IMR-90 (cell line): ENCODE measurements around the gene CUL1. TPM values are rescaled to one million over a fixed set of nuclear protein-coding genes. Genes with fewer than 3 reads are reported as not detected.

Experiments
- ATAC-seq: fragments of 200-7000 bp; cut with Tn5 transposase; 2 replicates; pipeline ENCODE4 v1.9.1; 2020; ENCODE audit warnings: low read depth, mild to moderate bottlenecking, moderate library complexity
- BruUV-seq: library from RNA; stranded (reverse); fragments of 400-500 nt; replicated peaks from 2 replicates; lab custom pipeline; 2021; lab: Mats Ljungman, UMichigan
- CTCF ChIA-PET: fragments of 300-600 bp; formaldehyde crosslinking; extraction: SDS; loops from one replicate; lab custom pipeline; 2021; ENCODE audit warnings: antibody characterized with exemption; lab: Yijun Ruan, JAX
- POLR2A ChIA-PET: fragments of 300-600 bp; sonication (Branson Sonifier 250); formaldehyde crosslinking; loops from one replicate; lab custom pipeline; 2022; ENCODE audit warnings: antibody characterized with exemption; ENCODE audit not compliant: unreplicated experiment; lab: Charles Lee
- DNase-seq: peaks from one replicate; pipeline ENCODE4 v3.0.0; 2013
- H2AFZ ChIP-seq: replicated peaks from 2 replicates; pipeline ENCODE3; 2013; ENCODE audit warnings: low read length, mild to moderate bottlenecking; ENCODE audit not compliant: poor library complexity
- H2AK5ac ChIP-seq: 2 replicates; pipeline ENCODE4 v1.6.1; 2013; ENCODE audit warnings: low read depth, low read length, inconsistent platforms
- H2AK9ac ChIP-seq: replicated peaks from 2 replicates; pipeline ENCODE3; 2013; ENCODE audit warnings: mild to moderate bottlenecking, low read depth, low read length, moderate library complexity; ENCODE audit not compliant: poor library complexity
- H2BK120ac ChIP-seq: 2 replicates; pipeline ENCODE4 v1.6.1; 2013; ENCODE audit warnings: low read depth, low read length, inconsistent platforms
- H2BK15ac ChIP-seq: 3 replicates; pipeline ENCODE4 v1.6.1; 2013; ENCODE audit warnings: low read depth, low read length, inconsistent platforms
- H2BK20ac ChIP-seq: 2 replicates; pipeline ENCODE4 v1.6.1; 2013; ENCODE audit warnings: low read depth, mild to moderate bottlenecking, inconsistent platforms, low read length, moderate library complexity
- H2BK5ac ChIP-seq: 2 replicates; pipeline ENCODE4 v1.6.1; 2013; ENCODE audit warnings: mild to moderate bottlenecking, low read depth, low read length, inconsistent platforms; ENCODE audit not compliant: poor library complexity, severe bottlenecking
- H3K14ac ChIP-seq: replicated peaks from 2 replicates; pipeline ENCODE4 v1.6.1; 2013; ENCODE audit warnings: low read depth, low read length, inconsistent platforms
- H3K18ac ChIP-seq: 2 replicates; pipeline ENCODE4 v1.6.1; 2013; ENCODE audit warnings: low read depth, low read length, control low read depth
- H3K23ac ChIP-seq: 2 replicates; pipeline ENCODE4 v1.6.1; 2013; ENCODE audit warnings: low read depth, low read length, inconsistent platforms
- H3K27ac ChIP-seq: 2 replicates; pipeline ENCODE4 v1.5.1; 2013; ENCODE audit warnings: mild to moderate bottlenecking, control low read depth, low read length; ENCODE audit not compliant: insufficient read depth
- H3K27me3 ChIP-seq: 2 replicates; pipeline ENCODE4 v1.6.1; 2013; ENCODE audit warnings: low read length; ENCODE audit not compliant: control insufficient read depth, insufficient read depth
- H3K36me3 ChIP-seq: 2 replicates; pipeline ENCODE4 v1.6.1; 2013; ENCODE audit warnings: low read length, mixed read lengths; ENCODE audit not compliant: control insufficient read depth, insufficient read depth
- H3K4ac ChIP-seq: 2 replicates; pipeline ENCODE4 v1.6.1; 2013; ENCODE audit warnings: low read depth, low read length, inconsistent platforms
- H3K4me1 ChIP-seq: 2 replicates; pipeline ENCODE4 v1.6.1; 2013; ENCODE audit warnings: low read length, mixed read lengths; ENCODE audit not compliant: control insufficient read depth, insufficient read depth
- H3K4me2 ChIP-seq: 2 replicates; pipeline ENCODE4 v1.6.1; 2013; ENCODE audit warnings: low read depth, mild to moderate bottlenecking, control low read depth, low read length, moderate library complexity
- H3K4me3 ChIP-seq: 2 replicates; pipeline ENCODE4 v1.5.1; 2013; ENCODE audit warnings: low read depth, mild to moderate bottlenecking, control low read depth, low read length, moderate library complexity; ENCODE audit not compliant: insufficient read depth
- H3K56ac ChIP-seq: 2 replicates; pipeline ENCODE4 v1.6.1; 2013; ENCODE audit warnings: low read length, inconsistent platforms; ENCODE audit not compliant: insufficient read depth; ENCODE audit errors: extremely low read depth
- H3K79me1 ChIP-seq, 2 experiments: 2 replicates each; pipeline ENCODE4 v1.6.1; 2013; ENCODE audit warnings: low read length in 2 of 2, inconsistent platforms in 1 of 2, low read depth in 1 of 2
- H3K9ac ChIP-seq: 2 replicates; pipeline ENCODE4 v1.6.1; 2013; ENCODE audit warnings: low read depth, low read length, control low read depth
- H3K9me1 ChIP-seq: 2 replicates; pipeline ENCODE4 v1.6.1; 2013; ENCODE audit warnings: low read length, inconsistent platforms; ENCODE audit not compliant: insufficient read depth
- H3K9me3 ChIP-seq: 2 replicates; pipeline ENCODE4 v1.6.1; 2013; ENCODE audit warnings: low read length; ENCODE audit not compliant: control insufficient read depth, insufficient read depth
- H4K20me1 ChIP-seq: 2 replicates; pipeline ENCODE4 v1.6.1; 2013; ENCODE audit warnings: low read length, inconsistent platforms; ENCODE audit not compliant: insufficient read depth
- H4K5ac ChIP-seq: 2 replicates; pipeline ENCODE4 v1.6.1; 2013; ENCODE audit warnings: mild to moderate bottlenecking, low read depth, low read length, control low read depth
- H4K8ac ChIP-seq, 2 experiments: 2 replicates each; pipeline ENCODE4 v1.6.1; 2013; ENCODE audit warnings: low read depth in 2 of 2, low read length in 2 of 2, control low read depth in 1 of 2, inconsistent platforms in 1 of 2
- H4K91ac ChIP-seq: 2 replicates; pipeline ENCODE4 v1.6.1; 2013; ENCODE audit warnings: low read depth, low read length, inconsistent platforms; ENCODE audit not compliant: insufficient read depth
- BHLHE40 ChIP-seq: fragments of 150-350 bp; IDR thresholded peaks from 2 replicates; pipeline ENCODE4 v1.6.1; 2016; ENCODE audit warnings: mild to moderate bottlenecking, low read depth, low read length
- CEBPB ChIP-seq: IDR thresholded peaks from 2 replicates; pipeline ENCODE4 v1.6.1; 2012; ENCODE audit warnings: low read depth, low read length, improper control_type of control experiment
- CHD1 ChIP-seq: IDR thresholded peaks from 2 replicates; pipeline ENCODE4 v1.6.1; 2012; ENCODE audit warnings: low read depth, low read length, improper control_type of control experiment
- CTCF ChIP-seq: conservative IDR thresholded peaks from 2 replicates; pipeline ENCODE4 v1.5.1; 2012; ENCODE audit warnings: mild to moderate bottlenecking, low read depth, low read length, improper control_type of control experiment
- FOS ChIP-seq: fragments of 150-350 bp; IDR thresholded peaks from 2 replicates; pipeline ENCODE4 v1.6.1; 2016; ENCODE audit warnings: low read depth, low read length
- MAFK ChIP-seq: IDR thresholded peaks from 2 replicates; pipeline ENCODE4 v1.6.1; 2012; ENCODE audit warnings: low read depth, low read length, improper control_type of control experiment
- MAZ ChIP-seq: IDR thresholded peaks from 2 replicates; pipeline ENCODE4 v1.6.1; 2012; ENCODE audit warnings: low read depth, mild to moderate bottlenecking, low read length, improper control_type of control experiment, moderate library complexity, borderline replicate concordance
- MXI1 ChIP-seq: IDR thresholded peaks from 2 replicates; pipeline ENCODE4 v1.6.1; 2012; ENCODE audit warnings: low read depth, mild to moderate bottlenecking, low read length, moderate library complexity, borderline replicate concordance
- NFE2L2 ChIP-seq: fragments of 150-350 bp; IDR thresholded peaks from 2 replicates; pipeline ENCODE4 v1.6.1; 2016; ENCODE audit warnings: low read depth, mild to moderate bottlenecking, low read length
- POLR2A ChIP-seq: IDR thresholded peaks from 2 replicates; pipeline ENCODE4 v1.6.1; 2012; ENCODE audit warnings: mild to moderate bottlenecking, low read depth, low read length
- RAD21 ChIP-seq: IDR thresholded peaks from 2 replicates; pipeline ENCODE4 v1.6.1; 2012; ENCODE audit warnings: low read length, improper control_type of control experiment
- RCOR1 ChIP-seq: IDR thresholded peaks from 2 replicates; pipeline ENCODE4 v1.6.1; 2012; ENCODE audit warnings: mild to moderate bottlenecking, low read length, improper control_type of control experiment; ENCODE audit not compliant: insufficient replicate concordance
- RFX5 ChIP-seq: IDR thresholded peaks from 2 replicates; pipeline ENCODE4 v1.8.0; 2012; ENCODE audit warnings: low read depth, mild to moderate bottlenecking, low read length, moderate library complexity
- SMC3 ChIP-seq: fragments of 150-350 bp; IDR thresholded peaks from 2 replicates; pipeline ENCODE4 v1.6.1; 2016; ENCODE audit warnings: low read depth, mild to moderate bottlenecking, antibody characterized with exemption, low read length, moderate library complexity
- USF2 ChIP-seq: fragments of 150-350 bp; IDR thresholded peaks from 2 replicates; pipeline ENCODE4 v1.6.1; 2017; ENCODE audit warnings: mild to moderate bottlenecking, antibody characterized with exemption, low read length, low read depth
- WGBS, 2 experiments: methylation state at CpG; one replicate each; pipeline versions ENCODE4 v1.1.5 to v1.1.7; 2013; ENCODE audit warnings: missing lambda C conversion rate in 2 of 2; ENCODE audit not compliant: insufficient read length in 1 of 2; ENCODE audit errors: extremely low coverage in 2 of 2; 5-methylcytosine and 5-hydroxymethylcytosine counted together
- dilution Hi-C: fragments of 300-500 bp; cut with HindIII; formaldehyde crosslinking; loops from one replicate; pipeline ENCODE4 v1.14.3; 2018; ENCODE audit warnings: low sequenced_read_pairs; ENCODE audit not compliant: unreplicated experiment
- in situ Hi-C: fragments of 300-500 bp; cut with MboI; formaldehyde crosslinking; loops from 3 replicates; pipeline ENCODE4 v1.14.3; 2019; ENCODE audit warnings: low sequenced_read_pairs, inconsistent platforms, mixed read lengths
- intact Hi-C: fragments of 100-400 bp; cut with micrococcal nuclease; formaldehyde crosslinking; loops from 2 replicates; pipeline ENCODE4 v1.10.0; 2022
- polyA plus RNA-seq, 3 experiments: library from polyadenylated mRNA; depleted of rRNA; stranded (reverse); fragments of >200 nt; gene quantifications; 2 replicates each; pipeline ENCODE4 v1.2.3, GENCODE V29; 2012; ENCODE audit warnings: low replicate concordance in 1 of 3
- total RNA-seq: library from RNA; depleted of rRNA; stranded (reverse); fragments of >200 nt; gene quantifications from 2 replicates; pipeline ENCODE4 v1.2.3, GENCODE V29; 2012
- TF ChIP-seq, protein P1 (sequence below): fragments of 150-350 bp; IDR thresholded peaks from 2 replicates; pipeline ENCODE4 v1.6.1; 2016; ENCODE audit warnings: low read depth, mild to moderate bottlenecking, low read length, moderate library complexity, borderline replicate concordance

The CUL1 gene
- total and polyA plus RNA-seq, 2 of the 4 experiments (the other 2 are of a cell fraction): 44.0 to 46.2 TPM

DNA sequence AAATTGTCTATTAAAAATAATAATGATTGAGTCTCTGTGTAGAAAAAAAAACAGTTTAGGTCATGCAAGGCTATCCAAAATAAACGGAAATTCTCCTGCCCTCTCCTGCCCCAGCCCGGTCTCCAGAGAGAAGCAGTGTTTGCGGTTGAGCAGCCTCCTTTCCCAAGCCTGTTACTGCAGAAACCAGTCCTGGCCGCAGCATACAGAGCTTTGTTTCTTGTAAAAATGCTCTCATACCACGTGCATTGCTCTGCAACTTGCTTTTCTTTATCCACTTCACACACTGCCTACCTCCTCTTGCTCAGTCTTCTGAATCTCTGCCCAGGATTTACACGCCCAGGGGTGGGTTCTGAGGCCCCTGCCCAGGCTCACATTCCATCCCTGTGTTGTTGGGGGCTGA, 34.4 kb upstream of the CUL1 start:
- no peak overlapping the region for H3K27ac ChIP-seq
- no peak overlapping the region for H3K4ac ChIP-seq
- H4K5ac ChIP-seq: no peak overlapping the region
- no peak overlapping the region for H3K4me2 ChIP-seq
- H2BK120ac ChIP-seq: no peak overlapping the region
- no peak overlapping the region for H2BK5ac ChIP-seq
- no peak overlapping the region for H3K18ac ChIP-seq
- no TSS peak for BruUV-seq
- no peak overlapping the region for H3K56ac ChIP-seq
- H4K20me1 ChIP-seq: no peaks in the 10 kb centered on the region; the same call in 1 of the 2 replicates
- H2AFZ ChIP-seq: no peak overlapping the region
- ATAC-seq (peak; percentile 59), DNase-seq (peak; percentile 27)
- in situ Hi-C loops: no loop called here
- dilution Hi-C loops: no loop called here
- H3K4me1 ChIP-seq: no peaks in the 10 kb centered on the region; the same call in 1 of the 2 replicates
- no peak overlapping the region for H4K91ac ChIP-seq
- CTCF ChIA-PET: no interaction called here
- H3K4me3 ChIP-seq: no peak overlapping the region
- no peak overlapping the region for H3K14ac ChIP-seq
- no peak overlapping the region for H2AK9ac ChIP-seq
- no peaks in the 10 kb centered on the region for H3K36me3 ChIP-seq
- no peak overlapping the region for H4K8ac ChIP-seq
- no peak overlapping the region for H2AK5ac ChIP-seq
- no peaks in the 10 kb centered on the region for H3K27me3 ChIP-seq
- H3K23ac ChIP-seq: no peak overlapping the region
- no peak overlapping the region for H3K9ac ChIP-seq
- H3K9me3 ChIP-seq: no peaks in the 10 kb centered on the region
- POLR2A ChIA-PET: no interaction called here
- TF ChIP-seq BHLHE40: no peak
- TF ChIP-seq POLR2A: no peak
- TF ChIP-seq NFE2L2: no peak
- TF ChIP-seq CEBPB: no peak
- no peak for TF ChIP-seq RAD21
- TF ChIP-seq RFX5: no peak
- no peak for TF ChIP-seq RCOR1
- TF ChIP-seq, protein P1, sequence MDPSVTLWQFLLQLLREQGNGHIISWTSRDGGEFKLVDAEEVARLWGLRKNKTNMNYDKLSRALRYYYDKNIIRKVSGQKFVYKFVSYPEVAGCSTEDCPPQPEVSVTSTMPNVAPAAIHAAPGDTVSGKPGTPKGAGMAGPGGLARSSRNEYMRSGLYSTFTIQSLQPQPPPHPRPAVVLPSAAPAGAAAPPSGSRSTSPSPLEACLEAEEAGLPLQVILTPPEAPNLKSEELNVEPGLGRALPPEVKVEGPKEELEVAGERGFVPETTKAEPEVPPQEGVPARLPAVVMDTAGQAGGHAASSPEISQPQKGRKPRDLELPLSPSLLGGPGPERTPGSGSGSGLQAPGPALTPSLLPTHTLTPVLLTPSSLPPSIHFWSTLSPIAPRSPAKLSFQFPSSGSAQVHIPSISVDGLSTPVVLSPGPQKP: no peak
- no peak for TF ChIP-seq CTCF
- no peak for TF ChIP-seq USF2
- no peak for TF ChIP-seq FOS
- no peak for TF ChIP-seq MXI1
- TF ChIP-seq CHD1: no peak
- TF ChIP-seq SMC3: no peak
- TF ChIP-seq MAZ: no peak
- TF ChIP-seq MAFK: no peak
- H2BK15ac ChIP-seq: no peak overlapping the region
- H3K79me1 ChIP-seq: no peaks in the 10 kb centered on the region; a peak in 1 of 4 replicates
- H3K9me1 ChIP-seq: no peaks in the 10 kb centered on the region
- WGBS, 2 experiments: 69% methylated on average over 2 of the region's 6 CpGs; no CpG with 5 or more reads in 1 of the 2 experiments
- intact Hi-C loops: no loop called here
- no peak overlapping the region for H2BK20ac ChIP-seq
